Activated T-cell treated with anti-CD3 and anti-CD28 coated beads, Interleukin-2, amount 50 U/mL, for 4 hours (primary cell): ENCODE measurements around the gene CLIC6. TPM values are rescaled to one million over a fixed set of nuclear protein-coding genes. Genes with fewer than 3 reads are reported as not detected.

ENCODE experiments used
- ATAC-seq, 2 donors: fragments of 200-7000 bp; cut with Tn5 transposase; one replicate each; pipeline ENCODE4 v1.10.0; 2021
- DNase-seq: peaks from one replicate; pipeline ENCODE4 v3.0.0-alpha.2; 2020
- H3K27me3 Mint-ChIP-seq: one replicate; pipeline ENCODE4 v1.8.0; 2021; ENCODE audit warnings: low read depth, mixed read lengths
- H3K36me3 Mint-ChIP-seq: one replicate; pipeline ENCODE4 v1.8.0; 2022; ENCODE audit warnings: mixed read lengths; ENCODE audit not compliant: insufficient read depth
- H3K4me1 Mint-ChIP-seq: one replicate; pipeline ENCODE4 v1.8.0; 2021; ENCODE audit warnings: low read depth, mixed read lengths
- H3K4me3 Mint-ChIP-seq: one replicate; pipeline ENCODE4 v1.8.0; 2021; ENCODE audit warnings: mild to moderate bottlenecking, moderate library complexity, mixed read lengths
- H3K9me3 Mint-ChIP-seq: one replicate; pipeline ENCODE4 v1.8.0; 2021; ENCODE audit warnings: mixed read lengths
- total RNA-seq, 3 donors: library from RNA; stranded (reverse); gene quantifications; one replicate each; pipeline ENCODE4 v1.2.1, GENCODE V29; 2021

Gene CLIC6
- total RNA-seq, 3 donors from 2014 or later, result 0.11 to 0.38 (median 0.13) TPM

- Mint-ChIP-seq H3K4me3 (no peak overlapping the region), H3K36me3 (no peaks in the 10 kb centered on the region), H3K4me1 (peaks cover 2% of the 10 kb centered on the region), H3K27me3 (peaks cover 19% of the 10 kb centered on the region), H3K9me3 (no peaks in the 10 kb centered on the region)
- ATAC-seq (no peak), DNase-seq (no peak)
These were observed 23.7 kb downstream of the CLIC6 start for GRCh38 chr21:34692458-34693020.

- Mint-ChIP-seq H3K4me1 (peaks cover 2% of the 10 kb centered on the region), H3K36me3 (no peaks in the 10 kb centered on the region), H3K4me3 (no peak overlapping the region), H3K27me3 (peaks cover 19% of the 10 kb centered on the region), H3K9me3 (no peaks in the 10 kb centered on the region)
- ATAC-seq (peak; percentile 27 to 46), DNase-seq (peak; percentile 36)
These were observed 24.5 kb downstream of the CLIC6 start for GRCh38 chr21:34693192-34693810.

DNA sequence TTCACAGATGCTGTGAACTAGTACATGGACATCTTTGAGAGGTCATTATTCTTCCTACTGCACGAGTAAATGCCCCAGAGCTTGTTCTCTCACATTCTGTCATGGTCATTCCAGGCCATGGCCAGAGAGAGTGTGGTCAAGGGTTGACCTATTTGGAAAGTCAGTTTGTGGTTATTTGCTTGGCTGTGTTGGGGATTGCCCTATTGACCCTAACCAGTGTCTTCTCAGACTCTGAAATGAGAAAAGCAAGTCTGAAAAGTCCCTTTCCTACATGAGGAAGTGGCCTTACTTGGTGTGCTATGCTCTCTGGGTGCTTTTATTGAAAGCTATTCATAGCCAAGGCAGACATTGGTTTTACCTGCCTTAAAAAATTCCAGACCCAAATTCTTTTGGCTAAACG lies 26.6 kb downstream of the CLIC6 start:
- no peaks in the 10 kb centered on the region for H3K9me3 Mint-ChIP-seq
- no peak overlapping the region for H3K4me3 Mint-ChIP-seq
- H3K27me3 Mint-ChIP-seq, result peaks cover 19% of the 10 kb centered on the region
- peaks cover 2% of the 10 kb centered on the region for H3K4me1 Mint-ChIP-seq
- no peak for ATAC-seq
- H3K36me3 Mint-ChIP-seq, result no peaks in the 10 kb centered on the region
- DNase-seq, result no peak

- peaks cover 19% of the 10 kb centered on the region for H3K27me3 Mint-ChIP-seq
- H3K36me3 Mint-ChIP-seq, result no peaks in the 10 kb centered on the region
- DNase-seq (no peak), ATAC-seq (no peak)
- H3K4me3 Mint-ChIP-seq, result no peak overlapping the region
- peaks cover 2% of the 10 kb centered on the region for H3K4me1 Mint-ChIP-seq
- no peaks in the 10 kb centered on the region for H3K9me3 Mint-ChIP-seq
These were observed 27.3 kb downstream of the CLIC6 start for GRCh38 chr21:34696121-34696520.

DNA sequence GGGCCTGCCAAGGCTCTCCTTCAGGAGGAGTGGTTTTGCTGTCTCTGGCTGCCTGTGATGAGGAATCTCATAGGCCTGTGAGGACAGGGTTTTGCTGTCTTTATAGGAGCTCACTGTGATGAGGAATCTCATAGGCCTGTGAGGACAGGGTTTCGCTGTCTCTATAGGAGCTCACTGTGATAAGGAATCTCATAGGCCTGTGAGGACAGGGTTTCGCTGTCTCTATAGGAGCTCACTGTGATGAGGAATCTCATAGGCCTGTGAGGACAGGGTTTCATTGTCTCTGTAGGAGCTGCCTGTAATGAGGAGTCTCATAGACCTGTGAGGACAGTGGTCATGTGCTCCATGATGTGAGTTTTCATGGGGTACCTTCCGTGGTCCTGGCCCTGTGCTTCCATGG lies 29.0 kb downstream of the CLIC6 start:
- ATAC-seq (no peak), DNase-seq (no peak)
- Mint-ChIP-seq H3K36me3 (no peaks in the 10 kb centered on the region), H3K4me1 (peaks cover 2% of the 10 kb centered on the region), H3K4me3 (no peak overlapping the region), H3K27me3 (peaks cover 10% of the 10 kb centered on the region), H3K9me3 (no peaks in the 10 kb centered on the region)

DNA sequence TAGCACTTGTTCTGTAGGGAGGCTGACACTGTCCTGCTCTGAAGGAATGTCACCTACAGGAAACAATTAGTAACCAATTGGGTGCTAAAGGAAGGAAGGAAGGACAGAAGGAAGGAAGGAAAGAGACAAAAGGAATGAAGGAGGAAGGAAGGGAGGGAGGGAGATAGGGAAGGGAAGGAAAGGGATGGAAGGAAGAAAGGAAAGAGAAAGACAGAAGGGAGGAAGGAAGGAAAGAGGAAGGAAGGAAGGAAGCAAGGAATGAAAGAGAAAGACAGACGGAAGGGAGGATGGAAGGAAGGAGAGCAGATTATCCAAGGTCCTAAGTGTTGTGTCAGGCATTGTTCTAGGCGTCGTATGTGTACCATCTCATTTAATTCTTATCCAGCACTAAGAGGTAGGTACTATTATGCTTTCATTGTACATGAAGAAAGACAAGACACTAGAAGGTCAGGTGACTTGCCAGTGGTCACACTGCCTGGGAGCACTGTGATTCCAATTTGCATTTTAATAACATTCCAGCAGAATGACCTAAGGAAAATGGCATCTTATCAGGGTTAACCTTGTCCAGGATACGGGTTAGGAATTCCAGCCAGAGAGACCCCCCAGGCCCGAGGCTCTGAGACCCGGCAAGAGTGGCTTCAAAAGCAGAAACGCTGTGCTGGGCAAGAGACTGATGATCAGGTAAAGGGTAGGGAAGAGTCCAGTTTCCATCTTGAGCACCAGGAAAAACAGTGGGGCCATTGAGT lies 29.6 kb downstream of the CLIC6 start:
- Mint-ChIP-seq H3K27me3 (peaks cover 8% of the 10 kb centered on the region), H3K36me3 (no peaks in the 10 kb centered on the region), H3K4me1 (peaks cover under 1% of the 10 kb centered on the region), H3K9me3 (no peaks in the 10 kb centered on the region), H3K4me3 (no peak overlapping the region)
- no peak for ATAC-seq
- DNase-seq, result no peak

- no peak for ATAC-seq
- H3K4me3 Mint-ChIP-seq, result no peak overlapping the region
These were observed 31.8 kb downstream of the CLIC6 start for GRCh38 chr21:34700605-34701004.

GRCh38 chr21:34701726-34702125 lies 32.9 kb downstream of the CLIC6 start:
- H3K9me3 Mint-ChIP-seq, result no peaks in the 10 kb centered on the region
- no peak for DNase-seq
- H3K4me1 Mint-ChIP-seq, result peaks cover 2% of the 10 kb centered on the region
- ATAC-seq, result no peak
- no peaks in the 10 kb centered on the region for H3K36me3 Mint-ChIP-seq
- H3K27me3 Mint-ChIP-seq, result peaks cover 13% of the 10 kb centered on the region
- H3K4me3 Mint-ChIP-seq, result no peak overlapping the region

More at GRCh38 chr21:34700605-34701004, 31.8 kb downstream of the CLIC6 start:
- no peaks in the 10 kb centered on the region for H3K36me3 Mint-ChIP-seq
- DNase-seq, result no peak
- no peaks in the 10 kb centered on the region for H3K9me3 Mint-ChIP-seq
- H3K27me3 Mint-ChIP-seq, result peaks cover 13% of the 10 kb centered on the region
- H3K4me1 Mint-ChIP-seq, result no peaks in the 10 kb centered on the region

DNA sequence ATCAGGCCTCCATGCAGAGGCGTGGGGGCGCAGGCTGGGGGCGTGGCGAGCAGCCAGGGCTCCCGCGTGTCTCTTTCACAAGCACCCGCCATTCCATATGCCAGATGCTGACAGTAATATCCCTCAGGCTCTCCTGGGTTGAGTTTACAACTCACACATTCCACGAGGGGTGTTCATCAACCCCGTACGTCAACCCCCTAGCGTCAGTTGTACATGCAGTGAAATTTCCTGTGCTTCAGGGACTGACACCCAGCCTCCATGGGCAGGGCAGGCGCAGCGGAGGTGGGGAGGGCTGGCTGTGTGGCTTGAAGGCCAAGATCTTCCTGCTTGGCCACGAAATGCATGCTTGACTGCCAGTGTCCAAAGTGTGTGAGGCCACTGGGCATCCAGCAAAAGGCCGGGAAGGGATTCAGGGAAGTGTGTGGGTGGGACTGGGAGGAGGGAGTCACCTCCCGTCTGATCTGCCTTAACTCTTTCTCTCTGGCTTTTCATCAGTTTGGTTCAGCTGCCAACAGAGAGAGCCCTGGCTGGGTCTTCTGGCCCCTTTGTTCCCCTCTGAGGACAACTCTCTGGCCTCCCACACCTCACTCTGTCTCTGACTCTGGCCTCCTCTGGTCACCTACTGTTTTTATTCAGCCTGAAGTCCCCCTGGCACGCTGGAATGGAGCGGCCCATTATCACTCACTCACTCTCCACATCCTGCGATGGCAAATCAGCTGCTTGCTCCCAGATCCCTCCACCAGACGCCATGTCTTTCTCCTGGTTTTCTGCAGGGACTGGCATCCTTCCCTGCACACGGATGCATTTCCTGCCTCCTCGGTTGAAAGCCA lies 33.8 kb downstream of the CLIC6 start:
- DNase-seq (no peak), ATAC-seq (no peak)
- no peaks in the 10 kb centered on the region for H3K9me3 Mint-ChIP-seq
- H3K27me3 Mint-ChIP-seq, result peaks cover 13% of the 10 kb centered on the region
- H3K36me3 Mint-ChIP-seq, result no peaks in the 10 kb centered on the region
- H3K4me1 Mint-ChIP-seq, result peaks cover 8% of the 10 kb centered on the region
- H3K4me3 Mint-ChIP-seq, result no peak overlapping the region

DNA sequence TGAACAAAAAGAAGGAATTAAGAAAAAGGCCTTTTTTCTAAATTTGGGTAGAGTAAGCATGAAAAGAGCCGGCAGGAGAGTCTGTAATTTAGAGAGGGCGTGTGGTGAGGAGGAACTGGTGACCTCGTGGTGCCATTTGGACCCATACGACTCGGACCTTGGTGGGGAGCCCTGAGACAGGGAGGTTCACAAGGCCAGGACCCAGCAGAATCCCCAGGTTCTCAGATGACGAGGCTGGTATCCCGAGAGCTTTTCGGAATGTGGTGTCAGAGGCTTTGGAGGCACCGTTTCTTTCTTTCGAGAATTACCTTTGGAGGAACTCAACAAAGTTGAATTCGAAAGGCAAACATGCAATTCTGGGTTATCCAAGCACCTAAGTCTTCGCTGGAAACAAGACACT lies 34.8 kb downstream of the CLIC6 start:
- Mint-ChIP-seq H3K4me3 (no peak overlapping the region), H3K27me3 (peaks cover 13% of the 10 kb centered on the region), H3K36me3 (no peaks in the 10 kb centered on the region), H3K9me3 (no peaks in the 10 kb centered on the region), H3K4me1 (peaks cover 18% of the 10 kb centered on the region)
- ATAC-seq (no peak), DNase-seq (no peak)

DNA sequence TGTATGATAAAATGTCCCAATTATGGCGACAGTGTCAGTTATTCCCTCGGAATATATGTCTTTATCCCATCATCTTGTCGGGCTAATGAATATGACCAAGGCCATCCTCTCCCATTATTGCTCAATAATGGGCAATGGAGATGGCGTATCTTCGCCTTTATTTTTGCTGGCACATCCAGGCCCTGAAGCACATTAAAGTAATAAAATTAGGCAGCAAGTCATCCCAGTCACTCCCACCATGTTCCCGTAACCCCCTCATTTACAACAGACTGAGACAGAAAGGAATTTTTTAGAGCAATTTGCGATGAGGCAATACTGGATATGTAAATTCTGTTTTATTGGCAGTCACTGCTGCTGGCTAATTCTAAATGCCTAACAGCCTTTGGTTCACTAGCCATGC lies 35.3 kb downstream of the CLIC6 start:
- ATAC-seq, result no peak
- Mint-ChIP-seq H3K4me3 (no peak overlapping the region), H3K36me3 (no peaks in the 10 kb centered on the region), H3K27me3 (peaks cover 13% of the 10 kb centered on the region), H3K9me3 (no peaks in the 10 kb centered on the region), H3K4me1 (peaks cover 21% of the 10 kb centered on the region)
- DNase-seq, result no peak

GRCh38 chr21:34705011-34705410 lies 36.2 kb downstream of the CLIC6 start:
- peaks cover 21% of the 10 kb centered on the region for H3K4me1 Mint-ChIP-seq
- no peaks in the 10 kb centered on the region for H3K9me3 Mint-ChIP-seq
- DNase-seq, result no peak
- H3K36me3 Mint-ChIP-seq, result no peaks in the 10 kb centered on the region
- H3K27me3 Mint-ChIP-seq, result peaks cover 13% of the 10 kb centered on the region
- ATAC-seq, result no peak
- no peak overlapping the region for H3K4me3 Mint-ChIP-seq

GRCh38 chr21:34706337-34706736 lies 37.5 kb downstream of the CLIC6 start:
- peaks cover 13% of the 10 kb centered on the region for H3K27me3 Mint-ChIP-seq
- DNase-seq, result no peak
- H3K4me1 Mint-ChIP-seq, result peaks cover 21% of the 10 kb centered on the region
- H3K9me3 Mint-ChIP-seq, result no peaks in the 10 kb centered on the region
- H3K36me3 Mint-ChIP-seq, result no peaks in the 10 kb centered on the region
- H3K4me3 Mint-ChIP-seq, result no peak overlapping the region
- ATAC-seq, result no peak

DNA sequence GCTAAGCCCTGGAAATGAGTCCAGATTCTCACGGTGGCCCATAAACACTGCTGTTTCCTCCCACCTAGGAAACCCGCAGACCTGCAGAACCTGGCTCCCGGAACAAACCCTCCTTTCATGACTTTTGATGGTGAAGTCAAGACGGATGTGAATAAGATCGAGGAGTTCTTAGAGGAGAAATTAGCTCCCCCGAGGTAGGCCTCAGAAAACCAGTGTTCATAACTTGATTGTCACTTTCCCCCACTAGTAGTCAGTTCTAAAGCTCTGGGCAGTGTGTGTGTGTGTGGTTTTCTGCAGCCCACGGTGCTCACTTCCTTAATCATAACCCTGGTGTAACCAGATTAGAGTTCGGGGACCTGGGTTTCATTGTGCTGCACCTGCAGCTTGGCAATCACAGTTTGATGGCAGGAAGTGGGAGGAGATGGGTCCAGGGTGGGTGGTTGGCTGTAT lies 39.1 kb downstream of the CLIC6 start:
- ATAC-seq (peak; percentile 95 to 96), DNase-seq (no peak)
- no peaks in the 10 kb centered on the region for H3K9me3 Mint-ChIP-seq
- peaks cover 9% of the 10 kb centered on the region for H3K27me3 Mint-ChIP-seq
- H3K36me3 Mint-ChIP-seq, result no peaks in the 10 kb centered on the region
- no peak overlapping the region for H3K4me3 Mint-ChIP-seq
- H3K4me1 Mint-ChIP-seq, result peaks cover 21% of the 10 kb centered on the region
